GM19099 (cell line): Measurements from ENCODE around the gene NXN.

ENCODE experiments used
- POLR2A ChIP-seq: IDR thresholded peaks from 3 replicates; pipeline ENCODE4 v1.6.1; 2011; ENCODE audit warnings: low read depth; ENCODE audit not compliant: insufficient read length; ENCODE audit errors: extremely low read depth

Gene NXN

DNA sequence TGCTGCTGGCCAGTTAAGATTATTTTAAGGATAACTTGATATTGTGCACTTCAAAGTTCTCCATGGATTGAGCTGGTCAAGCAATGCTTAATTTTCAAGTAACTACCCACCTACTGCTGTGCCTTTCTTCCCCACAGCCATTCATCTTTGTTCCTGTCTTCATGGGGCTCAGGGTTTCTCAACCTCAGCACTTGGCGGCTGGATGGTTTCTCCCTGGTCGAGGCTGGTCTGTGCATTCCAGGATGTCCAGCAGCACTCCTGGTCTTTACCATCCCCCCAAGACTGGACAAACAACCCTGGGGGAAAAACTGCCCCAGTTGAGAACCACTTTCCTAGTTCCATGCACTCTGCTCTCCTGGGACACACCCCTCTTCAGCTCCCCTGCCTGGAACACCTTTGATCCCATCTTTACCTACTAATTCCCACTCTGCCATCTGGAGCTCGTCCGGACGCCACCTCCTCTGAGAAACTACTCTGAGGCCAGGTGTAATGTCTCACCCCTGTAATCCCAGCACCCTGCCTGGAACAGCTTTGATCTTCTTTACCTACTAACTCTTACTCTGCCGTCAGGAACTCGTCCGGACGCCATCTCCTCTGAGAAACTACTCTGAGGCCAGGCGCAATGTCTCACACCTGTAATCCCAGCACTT is 81.5 kb downstream of the NXN start:
- TF ChIP-seq POLR2A = no peak

DNA sequence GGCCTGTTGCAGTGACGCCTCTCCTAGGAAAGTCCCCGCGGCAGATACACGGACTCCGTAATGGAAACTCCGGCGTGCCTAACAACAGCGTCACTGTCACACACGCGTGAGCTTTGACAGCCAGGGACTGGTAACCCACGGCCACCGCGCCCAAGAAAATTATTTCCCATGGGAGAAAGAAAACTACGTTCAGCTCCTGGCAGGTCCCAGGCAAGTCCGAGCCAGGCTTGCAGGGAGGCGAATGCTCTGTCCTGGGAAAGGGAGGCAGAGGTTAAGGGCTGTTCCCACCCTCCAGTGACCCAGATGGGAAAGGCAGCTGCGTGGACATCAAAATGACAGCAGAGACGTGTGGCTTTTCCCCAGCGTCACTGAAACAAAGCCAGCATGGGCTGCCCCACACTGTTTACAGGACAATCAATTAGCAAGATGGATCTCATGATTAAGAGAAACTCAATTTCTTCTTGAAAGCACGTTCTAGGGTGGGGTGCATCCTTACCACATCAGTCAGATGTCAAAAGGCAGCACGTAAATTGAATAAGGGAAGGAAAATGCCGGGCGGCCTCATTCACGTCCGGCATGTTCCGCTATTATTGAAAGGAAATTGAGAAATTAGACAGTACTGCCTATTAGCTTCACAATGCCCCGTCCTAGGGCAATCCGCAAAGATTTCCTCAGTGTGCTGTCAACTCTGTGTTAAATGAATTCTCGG is 82.5 kb downstream of the NXN start:
- TF ChIP-seq POLR2A = no peak

DNA sequence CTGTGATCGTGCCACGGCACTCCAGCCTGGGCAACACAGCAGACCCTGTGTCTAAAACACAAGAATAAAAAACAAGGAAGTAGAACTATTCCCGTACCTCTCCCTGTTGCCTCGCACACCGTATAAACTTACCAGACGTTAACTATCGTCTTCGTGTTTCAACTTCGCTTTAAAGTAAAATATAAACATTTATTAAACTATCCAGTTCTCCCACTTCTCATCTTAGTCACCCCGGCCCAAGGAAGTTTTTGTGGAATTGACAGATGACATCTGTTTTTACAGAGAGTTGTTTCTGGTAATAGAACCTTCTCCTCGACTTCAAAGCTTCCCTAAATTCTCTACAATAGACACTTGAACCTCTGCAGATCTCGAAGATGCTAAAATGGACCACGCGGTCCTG is 83.1 kb downstream of the NXN start:
- TF ChIP-seq POLR2A = no peak

DNA sequence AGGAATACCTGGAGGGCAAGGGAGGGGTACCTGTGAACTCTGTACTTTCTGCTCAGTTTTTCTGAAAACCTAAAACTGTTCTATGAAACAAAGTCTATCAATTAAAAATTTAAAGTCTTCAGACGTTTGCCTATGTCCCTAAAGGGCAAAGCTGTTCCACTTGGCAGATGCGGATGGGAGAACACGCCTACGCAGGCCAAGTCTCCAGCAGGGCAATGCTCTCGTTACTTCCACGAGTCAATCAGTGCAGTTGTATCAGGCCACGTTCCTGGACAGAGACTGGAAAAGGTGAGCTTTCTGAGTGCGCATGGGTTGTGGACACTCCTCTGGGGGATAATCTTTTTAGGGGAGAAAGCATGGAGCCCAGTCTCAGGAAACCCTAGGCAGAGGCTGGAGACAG is 86.6 kb downstream of the NXN start:
- TF ChIP-seq POLR2A = no peak

DNA sequence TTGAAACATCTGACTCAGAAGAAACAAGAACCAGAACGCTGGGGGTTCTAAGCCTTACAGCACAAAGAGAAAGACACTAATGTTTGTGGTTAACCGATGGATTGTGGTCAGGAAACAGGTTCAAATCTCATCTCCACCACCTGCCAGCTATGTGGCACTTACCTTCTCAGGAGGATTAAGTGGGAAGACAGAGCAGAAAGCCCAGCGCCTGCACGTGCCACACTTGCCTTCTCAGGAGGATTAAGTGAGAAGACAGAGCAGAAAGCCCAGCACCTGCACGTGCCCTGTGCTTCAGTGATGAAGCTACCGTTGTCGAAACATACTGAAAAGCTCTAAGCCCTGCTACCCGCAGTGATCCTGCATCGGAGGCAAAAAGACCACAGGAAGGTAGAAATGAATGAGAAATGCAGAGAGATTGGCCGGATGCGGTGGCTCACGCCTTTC is 90.6 kb downstream of the NXN start:
- no peak for TF ChIP-seq POLR2A

DNA sequence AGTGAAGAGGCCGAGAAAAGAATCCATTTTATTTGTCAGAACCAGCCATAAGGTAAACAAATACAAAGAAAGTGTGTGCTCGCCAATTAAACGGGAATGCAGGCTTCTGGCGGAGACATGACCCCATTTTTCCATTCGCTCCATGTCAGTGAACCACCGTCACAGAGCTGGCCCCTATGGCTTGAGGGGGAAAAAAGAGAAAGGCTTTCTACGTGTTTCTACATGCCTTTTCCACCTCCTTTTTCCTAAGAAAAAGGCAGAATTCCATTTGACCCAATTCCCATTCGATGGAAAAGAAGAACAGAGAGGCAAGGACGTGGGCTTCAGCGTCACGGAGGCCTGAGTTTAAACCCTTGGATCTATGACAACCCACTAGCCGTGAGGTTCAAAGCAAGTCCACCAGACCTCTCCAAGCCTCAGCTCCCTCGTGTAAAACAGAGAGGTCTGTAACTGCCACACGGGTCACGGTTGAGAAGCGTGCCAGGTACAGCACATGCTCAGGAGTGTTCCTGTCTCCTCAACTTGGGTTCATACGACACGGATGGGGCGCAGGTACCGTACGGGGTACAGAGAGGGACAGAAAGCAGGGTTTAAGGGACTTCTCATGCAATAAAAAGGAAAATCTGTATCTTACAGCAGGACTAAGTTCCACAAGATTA is 91.9 kb downstream of the NXN start:
- no peak for TF ChIP-seq POLR2A

DNA sequence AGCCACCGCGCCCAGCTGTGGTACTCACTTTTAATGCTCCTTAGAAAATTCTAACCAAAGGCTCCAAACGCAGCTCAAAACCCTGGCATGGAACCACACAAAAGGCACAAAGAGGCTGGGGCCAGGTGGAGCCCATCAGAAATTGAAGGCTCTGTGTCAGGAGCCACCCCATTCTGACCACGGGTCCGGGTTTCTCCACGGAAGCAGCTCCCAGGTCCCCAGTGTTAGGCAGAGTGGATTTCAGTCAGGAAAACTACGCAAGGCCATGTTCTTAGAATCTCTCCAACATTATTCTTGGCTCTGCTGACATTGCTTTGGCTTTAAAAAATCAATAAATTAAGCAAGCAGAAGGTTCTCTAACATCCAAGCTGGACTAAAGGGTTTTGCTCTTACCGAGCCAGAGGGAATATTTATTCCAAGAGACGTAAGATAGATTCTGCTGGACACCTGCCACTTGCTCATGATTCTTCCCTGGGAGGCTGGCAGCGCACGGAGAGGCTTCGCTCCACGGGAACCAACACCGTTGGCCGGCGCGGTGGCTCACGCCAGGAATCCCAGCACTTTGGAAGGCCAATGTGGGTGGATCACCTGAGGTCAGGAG is 93.5 kb downstream of the NXN start:
- TF ChIP-seq POLR2A = no peak

DNA sequence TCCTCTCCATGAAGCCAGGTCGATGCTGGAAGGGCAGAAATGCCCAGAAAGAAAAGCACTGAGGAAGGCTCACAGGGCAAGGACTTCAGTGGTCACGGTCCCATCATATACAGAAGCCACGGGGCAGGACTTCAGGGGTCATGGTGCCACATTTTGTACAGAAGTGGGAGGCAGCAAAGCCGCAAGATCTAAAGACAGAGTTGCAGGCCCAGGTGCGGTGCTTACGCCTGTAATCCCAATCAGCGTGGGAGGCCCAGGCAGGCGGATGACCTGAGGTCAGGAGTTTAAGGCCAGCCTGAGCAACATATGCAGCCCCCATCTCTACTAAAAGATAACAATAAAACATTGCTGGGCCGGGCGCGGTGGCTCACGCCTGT is 96.0 kb downstream of the NXN start:
- no peak for TF ChIP-seq POLR2A

DNA sequence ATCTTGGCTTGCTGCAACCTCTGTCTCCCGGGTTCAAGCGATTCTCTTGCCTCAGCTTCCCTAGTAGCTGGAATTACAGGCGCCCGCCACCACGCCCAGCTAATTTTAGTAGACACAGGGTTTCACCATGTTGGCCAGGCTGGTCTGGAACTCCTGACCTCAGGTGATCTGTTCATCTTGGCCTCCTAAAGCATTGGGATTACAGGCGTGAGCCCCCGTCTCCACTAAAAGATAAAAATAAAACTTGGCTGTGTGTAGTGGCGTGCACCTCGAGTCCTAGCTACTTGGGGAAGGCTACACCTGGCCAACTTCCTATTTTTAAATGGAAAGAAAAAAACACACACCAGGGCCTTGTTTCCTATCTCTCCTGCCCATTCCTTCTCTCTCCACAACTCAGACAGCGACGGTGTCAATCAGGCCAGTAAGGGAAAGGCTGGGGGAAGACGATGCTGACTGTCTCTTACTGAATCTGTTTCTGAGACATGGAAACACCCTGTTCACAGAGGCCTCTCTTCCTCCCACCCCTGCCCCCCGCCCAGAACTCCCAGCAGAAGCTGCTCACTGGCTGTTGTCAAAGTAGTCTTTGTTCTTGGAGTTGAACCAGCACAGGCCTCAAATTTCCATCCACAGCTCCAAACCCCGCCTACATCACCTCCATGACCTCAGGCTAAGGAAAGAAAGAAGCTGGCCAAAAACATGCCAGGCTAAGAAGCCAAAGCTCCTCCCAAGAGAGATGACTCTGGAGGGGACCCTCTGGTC is 96.6 kb downstream of the NXN start:
- no peak for TF ChIP-seq POLR2A

DNA sequence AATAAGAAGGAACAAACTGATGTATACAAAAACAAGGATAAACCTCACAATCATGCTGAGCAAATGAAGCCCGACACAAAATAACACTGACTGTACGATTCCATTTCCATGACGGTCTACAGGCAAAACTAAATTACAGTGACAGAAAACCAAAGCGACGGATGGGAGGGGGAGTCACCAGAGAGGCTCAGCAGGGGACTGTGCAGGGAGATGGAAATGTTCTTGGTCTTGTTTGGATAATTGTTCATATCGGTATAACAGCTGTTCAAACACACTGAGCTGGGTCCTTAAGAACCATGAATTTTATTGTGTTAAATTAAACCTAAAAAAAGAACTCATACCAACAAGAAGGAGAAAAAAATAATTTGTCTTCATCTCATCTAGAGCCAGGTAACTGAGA is 97.8 kb downstream of the NXN start:
- no peak for TF ChIP-seq POLR2A

DNA sequence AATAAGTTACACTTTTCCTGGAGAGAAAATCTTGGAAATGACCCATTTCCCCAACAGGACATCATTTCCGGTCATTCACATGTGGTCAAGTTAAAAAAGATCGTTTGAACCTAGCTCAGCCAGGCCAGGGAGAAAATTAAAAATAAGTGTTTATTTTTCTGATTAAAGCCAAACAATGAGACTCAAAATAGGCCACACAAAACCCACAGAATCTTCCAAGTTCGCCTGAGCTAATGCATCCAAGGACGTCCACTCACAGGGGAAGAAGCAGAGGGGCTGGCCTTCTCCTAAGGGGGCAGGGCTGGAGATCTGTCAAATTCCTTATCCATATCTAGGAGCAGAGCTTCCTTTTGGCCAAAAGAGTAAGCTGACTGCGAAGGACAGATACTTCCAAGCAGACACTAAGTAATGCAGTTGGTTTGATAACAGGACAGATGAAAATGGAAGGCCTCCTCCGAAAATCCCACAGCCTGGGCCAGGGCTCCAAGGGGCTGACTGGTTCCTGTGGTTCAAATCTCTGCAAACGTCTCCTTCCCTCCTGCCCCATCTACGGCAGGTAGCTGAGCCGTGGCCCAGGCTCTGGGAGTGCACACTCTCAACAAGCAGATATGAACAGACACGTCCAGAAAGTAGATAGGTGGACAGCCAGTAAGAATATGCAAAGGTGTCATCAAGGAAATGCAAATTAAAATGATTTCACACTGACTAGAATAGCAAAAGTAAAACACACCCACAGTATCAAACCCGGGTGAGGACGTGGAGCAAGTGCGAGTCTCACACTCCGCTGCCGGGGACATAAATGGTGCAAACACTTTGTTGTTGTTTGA is 98.9 kb downstream of the NXN start:
- no peak for TF ChIP-seq POLR2A

DNA sequence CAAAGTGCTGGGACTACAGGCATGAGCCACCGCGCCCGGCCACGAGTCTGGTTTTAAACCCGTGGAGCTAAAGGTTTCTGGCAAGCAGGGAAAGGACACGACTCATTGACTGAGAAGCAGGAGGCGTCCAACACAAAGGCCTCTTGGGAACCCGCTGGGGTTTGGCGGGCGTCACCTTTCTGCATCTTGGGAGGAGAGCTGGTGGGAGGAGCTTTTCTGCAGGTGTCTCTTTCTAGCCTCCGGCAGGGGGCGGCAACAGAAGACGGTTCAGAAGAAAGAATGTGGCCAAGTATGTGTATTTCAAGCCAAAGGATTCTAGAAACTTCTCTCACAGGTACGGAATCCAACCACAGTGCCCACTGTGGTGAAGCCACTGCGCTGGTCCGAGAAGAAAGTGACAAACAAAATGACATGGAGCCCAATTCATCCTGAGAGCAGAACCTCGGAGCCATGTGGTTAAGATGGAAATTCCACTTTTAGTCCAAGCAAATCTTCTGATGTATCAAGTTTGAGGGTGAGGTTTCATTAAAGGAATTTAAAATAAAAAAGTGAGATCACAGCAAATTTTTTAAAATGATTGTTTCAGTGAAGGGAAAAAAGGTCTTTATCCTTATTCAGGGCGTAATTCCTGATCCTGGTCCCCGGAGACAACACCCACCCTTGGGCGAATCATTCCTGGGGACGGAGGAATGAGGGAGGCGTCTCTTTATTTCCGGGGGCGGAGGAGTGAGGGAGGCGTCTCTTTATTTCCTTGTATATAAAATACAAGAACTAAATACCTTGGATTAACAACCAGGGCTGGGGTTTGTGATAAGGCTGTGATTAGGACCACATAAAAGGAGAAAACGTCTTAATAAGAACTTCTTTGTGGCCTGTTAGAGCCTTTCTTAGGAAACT is 99.8 kb downstream of the NXN start:
- TF ChIP-seq POLR2A = no peak

DNA sequence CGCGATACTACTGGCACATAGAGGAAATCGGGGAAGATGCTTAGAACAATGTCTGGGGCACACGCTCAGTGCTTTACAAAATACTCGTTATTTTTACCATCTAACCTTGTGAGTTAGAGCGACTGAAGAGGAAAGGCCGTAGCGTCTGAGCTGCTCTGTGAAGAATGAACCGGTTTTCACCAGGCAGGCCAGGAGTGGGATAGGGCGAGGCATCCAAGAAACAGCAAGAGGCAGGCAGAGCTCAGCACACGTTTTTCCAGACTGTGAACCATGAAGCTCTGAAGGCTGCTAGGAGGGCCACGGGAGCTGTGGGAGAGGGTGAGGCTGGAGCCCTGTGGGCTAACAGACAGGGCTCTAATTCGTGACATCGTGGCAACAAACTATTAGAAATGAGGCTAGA is 101.9 kb downstream of the NXN start:
- TF ChIP-seq POLR2A = no peak

DNA sequence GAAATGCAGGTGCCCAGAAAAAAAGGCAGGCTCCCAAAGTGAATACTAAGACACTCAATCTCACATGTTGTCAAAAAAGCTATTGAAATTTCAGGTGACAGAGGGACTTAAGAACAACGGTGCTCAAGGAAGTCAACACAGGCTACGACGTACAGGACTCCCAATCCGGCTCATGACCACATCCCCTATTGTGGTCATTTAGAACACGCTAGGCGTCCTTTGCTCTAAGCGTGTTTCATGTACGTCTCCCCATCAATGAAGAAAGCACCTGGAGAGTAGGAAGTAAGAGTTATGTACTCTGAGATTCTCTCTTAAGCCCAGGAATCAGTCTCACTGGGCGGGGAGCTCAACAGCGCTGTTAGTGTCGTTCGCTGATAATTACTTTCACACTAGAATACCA is 103.3 kb downstream of the NXN start:
- TF ChIP-seq POLR2A = no peak

DNA sequence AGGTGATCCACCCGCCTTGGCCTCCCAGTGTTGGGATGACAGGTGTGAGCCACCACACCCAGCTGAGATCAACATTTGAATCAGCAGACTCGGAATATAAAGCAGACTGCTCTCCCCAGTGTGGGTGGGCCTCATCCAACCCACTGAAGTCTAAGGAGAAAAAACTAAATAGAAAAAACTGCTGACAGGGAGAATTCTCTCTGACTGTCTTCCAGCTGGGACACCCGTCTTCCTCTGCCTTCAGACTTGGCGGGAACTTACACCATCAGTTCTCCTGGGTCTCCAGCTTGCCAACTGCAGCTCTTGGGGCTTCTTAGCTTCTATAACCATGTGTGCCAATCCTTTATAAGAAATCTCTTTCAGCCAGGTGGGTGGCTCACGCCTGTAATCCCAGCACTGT is 106.7 kb downstream of the NXN start:
- TF ChIP-seq POLR2A = no peak
